Uterus (tissue), 4 donors: ENCODE measurements around the gene TMED4. TPM values are rescaled to one million over a fixed set of nuclear protein-coding genes. Genes with fewer than 3 reads are reported as not detected.
A peak's percentile ranks its signal among the peaks of the same experiment; 100 is the strongest.

Experiments
- DNase-seq, 2 donors: peaks; one replicate each; pipeline ENCODE4 v3.0.0-alpha.2; 2019 to 2020
- H3K27ac ChIP-seq, 2 donors: fragments of 200-600 bp; sonication (generic); 1 replicate in 1 of 2; 2 replicates in 1 of 2; pipeline ENCODE4 v1.5.1; 2016 to 2018
- H3K27me3 ChIP-seq, 2 donors: fragments of 200-600 bp; sonication (generic); one replicate each; pipeline ENCODE4 v1.5.1; 2018 to 2019; ENCODE audit warnings: control low read depth in 1 of 2
- H3K36me3 ChIP-seq, 2 donors: fragments of 200-600 bp; sonication (generic); one replicate each; pipeline ENCODE4 v1.5.1; 2019; ENCODE audit warnings: control low read depth in 1 of 2
- H3K4me1 ChIP-seq, 2 donors: fragments of 200-600 bp; sonication (generic); one replicate each; pipeline ENCODE4 v1.5.1; 2018 to 2019; ENCODE audit warnings: control low read depth in 1 of 2
- H3K4me3 ChIP-seq, 2 donors: fragments of 200-600 bp; sonication (generic); 1 replicate in 1 of 2; 2 replicates in 1 of 2; pipeline ENCODE4 v1.5.1; 2018 to 2019; ENCODE audit warnings: mild to moderate bottlenecking in 1 of 2
- H3K9me3 ChIP-seq, 2 donors: fragments of 200-600 bp; sonication (generic); one replicate each; pipeline ENCODE4 v1.5.1; 2019; ENCODE audit warnings: control low read depth in 1 of 2
- CTCF ChIP-seq, 4 experiments: fragments of 200-600 bp in 2 of 4; fragments of 450-650 bp in 2 of 4; sonication (generic) in 2 of 4; IDR thresholded peaks; one replicate each; pipeline ENCODE4 v1.5.1; 2016 to 2019; ENCODE audit warnings: antibody characterized with exemption in 4 of 4, mild to moderate bottlenecking in 2 of 4, moderate library complexity in 1 of 4
- POLR2A ChIP-seq, 2 donors: fragments of 450-650 bp; IDR thresholded peaks; one replicate each; pipeline ENCODE4 v1.6.1; 2016; ENCODE audit warnings: antibody characterized with exemption in 2 of 2, mild to moderate bottlenecking in 1 of 2, moderate library complexity in 1 of 2
- intact Hi-C: fragments of 100-400 bp; cut with DNase I; formaldehyde crosslinking; loops from one replicate; pipeline ENCODE4 v1.15.1; 2023; ENCODE audit warnings: low total_unique reads
- total RNA-seq, 4 donors: library from RNA; depleted of rRNA in 3 of 4; stranded (reverse); fragments of >200 nt in 3 of 4; gene quantifications; one replicate each; pipeline versions ENCODE4 v1.1.0 to v1.2.4, GENCODE V29; 2014 to 2023
- donor health status: DM: yes; HTN: yes; CAD: no.

TMED4 gene
- total RNA-seq, 4 donors from 2014 or later = 37.9 to 403 (median 85.8) TPM

- TF ChIP-seq CTCF (IDR thresholded peaks at IDR 0.05) (no peak), POLR2A (IDR thresholded peaks at IDR 0.05) (no peak)
- no peaks in the 10 kb centered on the region for H3K27me3 ChIP-seq
- no peak overlapping the region for H3K27ac ChIP-seq
- H3K4me1 ChIP-seq = peaks cover 0 to 6% of the 10 kb centered on the region in 2 donors
- no peak overlapping the region for H3K4me3 ChIP-seq
- no peak for DNase-seq
- intact Hi-C loops = loop anchor here (10.0 kb wide), 1 partner anchor 410 kb away; no protein-coding TSS in a partner anchor
- no peaks in the 10 kb centered on the region for H3K36me3 ChIP-seq
- no peaks in the 10 kb centered on the region for H3K9me3 ChIP-seq
Observed at GRCh38 chr7:44575054-44575453, 7.0 kb downstream of the TMED4 start.

- Histone ChIP-seq H3K36me3 (no peaks in the 10 kb centered on the region), H3K27me3 (no peaks in the 10 kb centered on the region), H3K27ac (peak overlapping the region; percentile 81 to 91), H3K4me3 (peak overlapping the region; percentile 87 to 99), H3K4me1 (peaks cover 0 to 6% of the 10 kb centered on the region in 2 donors), H3K9me3 (no peaks in the 10 kb centered on the region)
- DNase-seq = no peak
- intact Hi-C loops = loop anchor here (10.0 kb wide), 1 partner anchor 410 kb away; no protein-coding TSS in a partner anchor
- no peak for TF ChIP-seq CTCF (IDR thresholded peaks at IDR 0.05)
- no peak for TF ChIP-seq POLR2A (IDR thresholded peaks at IDR 0.05)
Observed at GRCh38 chr7:44574287-44574872, 7.7 kb downstream of the TMED4 start.

GRCh38 chr7:44573464-44574286, 8.4 kb downstream of the TMED4 start, which contains the start of gene DDX56:
DDX56 (minus strand) TSS chr7:44573908; CDS start chr7:44573895, 13 bp downstream.
- peak within 1 kb of the TSS; percentile 81 to 91 for H3K27ac ChIP-seq
- peak; percentile 92 to 94 for DNase-seq
- H3K4me3 ChIP-seq = peak within 1 kb of the TSS; percentile 87 to 99
- intact Hi-C loops = loop anchor here (10.0 kb wide), 1 partner anchor 411 kb away; no protein-coding TSS in a partner anchor
- peaks cover 0 to 6% of the 10 kb centered on the region in 2 donors for H3K4me1 ChIP-seq
- H3K9me3 ChIP-seq = no peaks in the 10 kb centered on the region
- TF ChIP-seq CTCF (IDR thresholded peaks at IDR 0.05) (peak in 1 of 4 experiments; percentile 8), POLR2A (IDR thresholded peaks at IDR 0.05) (peak; percentile 77 to 86)
- H3K36me3 ChIP-seq = no peaks in the 10 kb centered on the region
- no peaks in the 10 kb centered on the region for H3K27me3 ChIP-seq

DNA sequence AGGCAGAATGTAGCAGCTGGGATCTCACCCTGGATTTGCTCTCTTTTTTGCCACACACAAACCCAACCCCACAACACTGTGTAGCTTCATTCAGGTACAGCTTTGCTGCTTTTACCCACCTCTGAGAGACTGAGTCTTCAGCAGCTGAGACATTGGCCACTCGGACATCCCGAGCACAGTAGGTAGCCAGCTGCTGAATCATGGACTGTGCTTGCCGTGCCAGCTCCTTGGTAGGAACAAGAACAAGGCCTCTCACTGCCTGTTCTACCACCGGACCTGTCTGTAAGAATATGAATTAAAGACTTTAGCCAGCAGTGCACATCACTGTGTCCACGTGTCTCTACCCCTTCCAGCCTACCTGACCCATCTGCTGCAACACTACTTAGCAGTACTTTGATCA, 9.3 kb downstream of the TMED4 start:
- Histone ChIP-seq H3K36me3 (no peaks in the 10 kb centered on the region), H3K4me3 (peak overlapping the region; percentile 87 to 99), H3K27me3 (no peaks in the 10 kb centered on the region), H3K9me3 (no peaks in the 10 kb centered on the region), H3K4me1 (peaks cover 0 to 6% of the 10 kb centered on the region in 2 donors), H3K27ac (no peak overlapping the region)
- TF ChIP-seq POLR2A (IDR thresholded peaks at IDR 0.05) = no peak
- TF ChIP-seq CTCF (IDR thresholded peaks at IDR 0.05) = no peak
- no peak for DNase-seq
- intact Hi-C loops = loop anchor here (10.0 kb wide), 1 partner anchor 412 kb away; no protein-coding TSS in a partner anchor
